ENCODE results near the gene IKBKG.

DNA sequence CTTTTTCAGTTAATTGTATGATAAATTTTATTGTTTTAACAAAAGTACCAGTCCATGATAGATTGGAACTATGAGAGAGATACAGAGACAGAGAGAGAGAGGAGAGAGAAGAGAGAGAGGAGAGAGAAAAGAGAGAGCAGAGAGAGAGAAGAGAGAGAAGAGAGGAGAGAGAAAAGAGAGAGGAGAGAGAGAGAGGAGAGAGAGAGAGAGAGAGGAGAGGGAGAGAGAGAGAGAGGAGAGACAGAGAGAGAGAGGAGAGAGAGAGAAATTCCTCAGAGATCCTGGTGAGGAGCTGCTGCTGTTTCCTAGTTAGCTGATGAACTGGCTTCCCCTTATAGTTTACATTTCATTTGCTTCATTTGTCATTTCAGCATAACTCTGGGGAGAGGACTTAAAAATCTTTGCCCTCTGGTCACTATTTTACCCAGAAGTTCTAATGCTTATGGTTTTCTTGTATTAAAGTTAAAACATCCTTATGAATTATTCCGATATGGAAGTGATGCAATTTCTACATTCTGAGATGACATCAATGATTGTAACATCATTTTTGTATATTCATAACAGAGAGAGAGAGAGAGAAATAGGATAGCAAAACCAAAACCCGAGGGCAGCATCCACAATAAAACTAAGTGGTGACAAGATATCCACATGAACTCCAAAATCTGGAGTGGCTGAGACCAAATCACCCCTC is 48.3 kb downstream of the IKBKG start:
- TF ChIP-seq HDGF (IDR thresholded peaks at IDR 0.05; ENCODE audit: borderline replicate concordance) (no peak), NFRKB (IDR thresholded peaks at IDR 0.05) (no peak), FOXA1 (IDR thresholded peaks at IDR 0.05) (no peak), TARDBP (IDR thresholded peaks at IDR 0.05) (no peak), SP1 (IDR thresholded peaks at IDR 0.05) (no peak), L3MBTL2 (conservative IDR thresholded peaks at IDR 0.05) (no peak), FOXK2 (IDR thresholded peaks at IDR 0.05) (no peak)
